ENCODE results near the gene NRCAM.

DNA sequence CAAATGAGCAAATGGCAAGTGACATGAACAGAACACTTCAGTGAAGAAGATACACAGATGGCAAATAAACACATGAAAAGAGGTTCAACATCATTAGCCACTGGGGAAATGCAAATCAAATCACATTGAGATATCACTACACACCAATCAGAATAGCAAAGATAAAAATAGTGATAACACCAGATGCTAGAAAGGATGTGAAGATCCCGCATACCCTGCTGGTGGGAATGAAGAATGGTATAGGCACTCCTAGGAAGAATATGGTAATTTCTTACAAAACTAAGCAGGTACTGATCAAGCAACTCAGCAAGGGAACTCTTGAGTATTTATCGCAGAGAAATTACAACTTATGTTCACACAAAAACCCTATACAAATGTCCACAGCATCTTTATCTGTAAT, 337.3 kb downstream of the NRCAM start:
- TF ChIP-seq, protein P1, sequence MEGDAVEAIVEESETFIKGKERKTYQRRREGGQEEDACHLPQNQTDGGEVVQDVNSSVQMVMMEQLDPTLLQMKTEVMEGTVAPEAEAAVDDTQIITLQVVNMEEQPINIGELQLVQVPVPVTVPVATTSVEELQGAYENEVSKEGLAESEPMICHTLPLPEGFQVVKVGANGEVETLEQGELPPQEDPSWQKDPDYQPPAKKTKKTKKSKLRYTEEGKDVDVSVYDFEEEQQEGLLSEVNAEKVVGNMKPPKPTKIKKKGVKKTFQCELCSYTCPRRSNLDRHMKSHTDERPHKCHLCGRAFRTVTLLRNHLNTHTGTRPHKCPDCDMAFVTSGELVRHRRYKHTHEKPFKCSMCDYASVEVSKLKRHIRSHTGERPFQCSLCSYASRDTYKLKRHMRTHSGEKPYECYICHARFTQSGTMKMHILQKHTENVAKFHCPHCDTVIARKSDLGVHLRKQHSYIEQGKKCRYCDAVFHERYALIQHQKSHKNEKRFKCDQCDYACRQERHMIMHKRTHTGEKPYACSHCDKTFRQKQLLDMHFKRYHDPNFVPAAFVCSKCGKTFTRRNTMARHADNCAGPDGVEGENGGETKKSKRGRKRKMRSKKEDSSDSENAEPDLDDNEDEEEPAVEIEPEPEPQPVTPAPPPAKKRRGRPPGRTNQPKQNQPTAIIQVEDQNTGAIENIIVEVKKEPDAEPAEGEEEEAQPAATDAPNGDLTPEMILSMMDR (conservative IDR thresholded peaks at IDR 0.05): no peak
- no peak for TF ChIP-seq EZH2 (IDR thresholded peaks at IDR 0.05; ENCODE audit: low read depth)

Data from PC-9 (cell line).